C4-2B (cell line): ENCODE data around the gene C1QL2.

ENCODE experiments used
- CTCF ChIP-seq: fragments of 450-650 bp; conservative IDR thresholded peaks from 2 replicates; pipeline ENCODE4 v1.5.1; 2017; ENCODE audit warnings: mild to moderate bottlenecking
- ZFX ChIP-seq: fragments of 450-650 bp; IDR thresholded peaks from 2 replicates; pipeline ENCODE4 v1.6.1; 2017

GRCh38 chr2:119205001-119205706, 46.6 kb upstream of the C1QL2 start:
- TF ChIP-seq CTCF, result no peak
- no peak for TF ChIP-seq ZFX
